Osteoblast (primary cell): Measurements from ENCODE around the gene ADAM15. TPM values are rescaled to one million over a fixed set of nuclear protein-coding genes. Genes with fewer than 3 reads are reported as not detected.
A peak's percentile ranks its signal among the peaks of the same experiment; 100 is the strongest.

Experiments
- DNase-seq: peaks from one replicate; pipeline ENCODE4 v3.0.0; 2011; ENCODE audit warnings: low spot score, mixed read lengths; ENCODE audit not compliant: insufficient read length; ENCODE audit errors: missing footprints
- H2AFZ ChIP-seq: 2 replicates; pipeline ENCODE4 v1.6.0; 2011; ENCODE audit warnings: mild to moderate bottlenecking, low read length
- H3K27ac ChIP-seq: 2 replicates; pipeline ENCODE4 v1.5.1; 2011; ENCODE audit warnings: mild to moderate bottlenecking, low read depth, low read length, moderate library complexity
- H3K27me3 ChIP-seq: 2 replicates; pipeline ENCODE4 v1.6.0; 2012; ENCODE audit warnings: mild to moderate bottlenecking, control low read depth, inconsistent platforms, low read length, moderate library complexity; ENCODE audit not compliant: insufficient read depth
- H3K36me3 ChIP-seq: 2 replicates; pipeline ENCODE4 v1.5.1; 2011; ENCODE audit warnings: mild to moderate bottlenecking, low read length, control low read depth, moderate library complexity; ENCODE audit not compliant: insufficient read depth
- H3K4me1 ChIP-seq: 2 replicates; pipeline ENCODE4 v1.5.1; 2011; ENCODE audit warnings: mild to moderate bottlenecking, low read length, control low read depth, moderate library complexity; ENCODE audit not compliant: insufficient read depth
- H3K4me2 ChIP-seq: 2 replicates; pipeline ENCODE4 v1.6.0; 2011; ENCODE audit warnings: mild to moderate bottlenecking, low read length; ENCODE audit not compliant: insufficient read depth
- H3K4me3 ChIP-seq: fragments of 200-600 bp; sonication (generic); 3 replicates; pipeline ENCODE4 v1.5.1; 2012; ENCODE audit warnings: mild to moderate bottlenecking, low read length, inconsistent platforms; ENCODE audit not compliant: insufficient read depth
- H3K79me2 ChIP-seq: 2 replicates; pipeline ENCODE4 v1.6.0; 2012; ENCODE audit warnings: mild to moderate bottlenecking, low read length, control low read depth, inconsistent platforms; ENCODE audit not compliant: insufficient read depth
- H3K9me3 ChIP-seq: 2 replicates; pipeline ENCODE4 v1.5.1; 2011; ENCODE audit warnings: low read depth, low read length, control low read depth
- H4K20me1 ChIP-seq: 2 replicates; pipeline ENCODE4 v1.6.0; 2012; ENCODE audit warnings: mild to moderate bottlenecking, low read length, control low read depth; ENCODE audit not compliant: insufficient read depth
- total RNA-seq: library from RNA; depleted of rRNA; stranded (reverse); fragments of >200 nt; gene quantifications from 2 replicates; pipeline ENCODE4 v1.2.3, GENCODE V29; 2012
- TF ChIP-seq, protein P1 (sequence below): IDR thresholded peaks from 2 replicates; pipeline ENCODE4 v1.5.1; 2011; ENCODE audit warnings: mild to moderate bottlenecking, low read depth, low read length, moderate library complexity; ENCODE audit errors: extremely low read depth

Gene ADAM15, protein sequence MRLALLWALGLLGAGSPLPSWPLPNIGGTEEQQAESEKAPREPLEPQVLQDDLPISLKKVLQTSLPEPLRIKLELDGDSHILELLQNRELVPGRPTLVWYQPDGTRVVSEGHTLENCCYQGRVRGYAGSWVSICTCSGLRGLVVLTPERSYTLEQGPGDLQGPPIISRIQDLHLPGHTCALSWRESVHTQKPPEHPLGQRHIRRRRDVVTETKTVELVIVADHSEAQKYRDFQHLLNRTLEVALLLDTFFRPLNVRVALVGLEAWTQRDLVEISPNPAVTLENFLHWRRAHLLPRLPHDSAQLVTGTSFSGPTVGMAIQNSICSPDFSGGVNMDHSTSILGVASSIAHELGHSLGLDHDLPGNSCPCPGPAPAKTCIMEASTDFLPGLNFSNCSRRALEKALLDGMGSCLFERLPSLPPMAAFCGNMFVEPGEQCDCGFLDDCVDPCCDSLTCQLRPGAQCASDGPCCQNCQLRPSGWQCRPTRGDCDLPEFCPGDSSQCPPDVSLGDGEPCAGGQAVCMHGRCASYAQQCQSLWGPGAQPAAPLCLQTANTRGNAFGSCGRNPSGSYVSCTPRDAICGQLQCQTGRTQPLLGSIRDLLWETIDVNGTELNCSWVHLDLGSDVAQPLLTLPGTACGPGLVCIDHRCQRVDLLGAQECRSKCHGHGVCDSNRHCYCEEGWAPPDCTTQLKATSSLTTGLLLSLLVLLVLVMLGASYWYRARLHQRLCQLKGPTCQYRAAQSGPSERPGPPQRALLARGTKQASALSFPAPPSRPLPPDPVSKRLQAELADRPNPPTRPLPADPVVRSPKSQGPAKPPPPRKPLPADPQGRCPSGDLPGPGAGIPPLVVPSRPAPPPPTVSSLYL
- total RNA-seq, result 89.0 and 101 TPM in 2 replicates

DNA sequence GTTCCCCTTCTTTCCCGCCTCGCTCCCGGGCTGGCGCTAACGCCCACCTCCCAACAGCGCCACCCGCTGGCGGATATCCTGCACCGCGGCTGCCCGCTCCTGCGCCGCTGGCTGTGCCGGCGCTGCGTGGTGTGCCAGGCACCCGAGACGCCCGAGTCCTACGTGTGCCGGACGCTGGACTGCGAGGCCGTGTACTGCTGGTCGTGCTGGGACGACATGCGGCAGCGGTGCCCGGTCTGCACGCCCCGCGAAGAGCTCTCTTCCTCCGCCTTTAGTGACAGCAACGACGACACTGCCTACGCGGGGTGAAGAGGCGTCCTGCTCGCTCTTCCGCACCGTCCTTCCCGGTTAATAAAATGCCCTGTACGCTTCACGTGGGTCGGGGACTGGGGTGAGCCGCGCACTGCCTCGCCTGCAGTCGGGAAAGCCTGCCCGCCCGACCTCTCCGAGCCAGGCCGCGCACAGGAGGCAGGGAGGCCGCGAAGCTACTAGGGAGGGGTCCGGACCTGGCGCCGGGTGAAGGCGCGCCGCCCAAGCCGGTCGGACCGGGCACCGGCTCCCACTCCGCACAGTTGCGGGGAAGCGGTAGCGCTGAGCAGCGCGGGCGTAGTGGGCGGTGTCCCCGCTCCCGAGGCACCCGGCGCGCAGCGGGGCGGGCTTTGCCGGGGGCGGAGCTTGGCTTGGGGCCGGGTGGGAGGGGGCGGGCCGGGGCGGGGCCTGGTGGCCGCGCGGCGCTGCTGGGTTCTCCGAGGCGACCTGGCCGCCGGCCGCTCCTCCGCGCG, at the start of gene ADAM15:
ADAM15 (plus strand) TSS at position 757 of the 782 bp plus-strand sequence. CDS start 71 bp downstream, outside the sequence.
- peak within 1 kb of the TSS; percentile 98 for H3K4me2 ChIP-seq
- H2AFZ ChIP-seq, result peak within 1 kb of the TSS; percentile 94
- peaks cover 16% of the 10 kb centered on the region for H3K79me2 ChIP-seq
- peaks cover 8% of the 10 kb centered on the region for H3K36me3 ChIP-seq
- DNase-seq, result peak; percentile 99
- peak within 1 kb of the TSS; percentile 58 for H3K27ac ChIP-seq
- H3K27me3 ChIP-seq, result no peaks in the 10 kb centered on the region
- peaks cover 5% of the 10 kb centered on the region for H4K20me1 ChIP-seq
- TF ChIP-seq, protein P1, sequence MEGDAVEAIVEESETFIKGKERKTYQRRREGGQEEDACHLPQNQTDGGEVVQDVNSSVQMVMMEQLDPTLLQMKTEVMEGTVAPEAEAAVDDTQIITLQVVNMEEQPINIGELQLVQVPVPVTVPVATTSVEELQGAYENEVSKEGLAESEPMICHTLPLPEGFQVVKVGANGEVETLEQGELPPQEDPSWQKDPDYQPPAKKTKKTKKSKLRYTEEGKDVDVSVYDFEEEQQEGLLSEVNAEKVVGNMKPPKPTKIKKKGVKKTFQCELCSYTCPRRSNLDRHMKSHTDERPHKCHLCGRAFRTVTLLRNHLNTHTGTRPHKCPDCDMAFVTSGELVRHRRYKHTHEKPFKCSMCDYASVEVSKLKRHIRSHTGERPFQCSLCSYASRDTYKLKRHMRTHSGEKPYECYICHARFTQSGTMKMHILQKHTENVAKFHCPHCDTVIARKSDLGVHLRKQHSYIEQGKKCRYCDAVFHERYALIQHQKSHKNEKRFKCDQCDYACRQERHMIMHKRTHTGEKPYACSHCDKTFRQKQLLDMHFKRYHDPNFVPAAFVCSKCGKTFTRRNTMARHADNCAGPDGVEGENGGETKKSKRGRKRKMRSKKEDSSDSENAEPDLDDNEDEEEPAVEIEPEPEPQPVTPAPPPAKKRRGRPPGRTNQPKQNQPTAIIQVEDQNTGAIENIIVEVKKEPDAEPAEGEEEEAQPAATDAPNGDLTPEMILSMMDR, result peak; percentile 82
- peak within 1 kb of the TSS; percentile 85 for H3K4me3 ChIP-seq
- H3K4me1 ChIP-seq, result peaks cover 21% of the 10 kb centered on the region
- no peaks in the 10 kb centered on the region for H3K9me3 ChIP-seq

DNA sequence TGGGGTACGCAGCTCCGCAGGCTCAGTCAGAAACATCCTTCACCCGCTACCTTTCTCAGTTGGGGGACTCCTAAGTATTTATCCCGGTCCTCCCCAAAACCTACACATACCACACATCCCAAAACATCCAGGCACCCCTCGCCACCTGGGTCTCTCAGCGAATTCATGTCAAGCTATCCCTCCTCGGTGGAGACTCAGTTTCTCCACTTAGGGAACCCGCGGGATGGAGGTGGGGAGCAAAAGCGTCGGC, 49.8 kb upstream of the ADAM15 start:
- DNase-seq, result no peak
- H3K79me2 ChIP-seq, result peaks cover 37% of the 10 kb centered on the region
- H3K27me3 ChIP-seq, result no peaks in the 10 kb centered on the region
- H3K4me3 ChIP-seq, result peak overlapping the region; percentile 90
- TF ChIP-seq, protein P1, result no peak
- peak overlapping the region; percentile 65 for H3K27ac ChIP-seq
- peak overlapping the region; percentile 87 for H3K4me2 ChIP-seq
- no peaks in the 10 kb centered on the region for H3K36me3 ChIP-seq
- peaks cover 12% of the 10 kb centered on the region for H4K20me1 ChIP-seq
- no peaks in the 10 kb centered on the region for H3K9me3 ChIP-seq
- H2AFZ ChIP-seq, result peak overlapping the region; percentile 60
- peaks cover 38% of the 10 kb centered on the region for H3K4me1 ChIP-seq

DNA sequence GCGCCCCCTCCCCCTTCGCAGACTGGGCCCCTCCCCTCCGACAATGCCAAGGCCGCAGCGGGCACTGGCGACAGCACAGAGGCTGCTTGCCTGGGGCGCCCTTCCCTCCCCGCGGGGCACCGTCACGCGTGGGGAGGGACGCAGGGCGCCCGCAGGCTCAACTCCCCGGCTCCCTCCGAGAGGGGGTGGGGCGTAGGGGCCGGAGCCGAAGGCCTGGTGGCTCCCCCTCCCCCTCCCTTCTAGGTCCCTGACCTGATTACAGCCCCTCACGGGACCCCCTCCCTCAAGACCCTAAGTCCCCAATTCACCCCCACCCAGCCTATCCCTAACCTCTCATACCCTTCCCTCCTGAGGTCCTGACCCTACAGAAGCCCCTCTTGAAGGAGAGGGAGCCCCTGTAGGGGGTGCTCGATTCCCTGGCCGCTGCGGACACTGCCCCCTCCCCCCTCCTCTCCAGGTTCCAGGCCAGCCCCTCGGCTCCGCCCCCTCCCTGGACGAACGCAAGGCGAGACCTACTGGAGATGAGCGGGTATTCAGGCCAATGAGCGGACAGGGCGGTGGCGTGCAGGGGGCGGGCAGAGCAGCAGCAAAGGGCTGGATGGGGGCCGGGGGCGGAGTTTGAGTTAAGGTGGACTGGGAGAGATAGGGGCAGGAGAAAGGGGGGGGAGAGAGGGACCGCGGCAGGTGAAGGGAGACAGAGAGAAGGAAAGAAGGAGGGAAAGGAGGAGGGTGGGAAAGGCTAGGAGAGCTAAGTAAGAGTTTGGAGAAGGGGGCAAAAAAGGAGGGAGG, 49.2 kb upstream of the ADAM15 start:
- Histone ChIP-seq H3K4me2 (peak overlapping the region; percentile 87), H4K20me1 (peaks cover 17% of the 10 kb centered on the region), H3K27ac (peak overlapping the region; percentile 65), H3K27me3 (no peaks in the 10 kb centered on the region), H3K79me2 (peaks cover 43% of the 10 kb centered on the region), H2AFZ (peak overlapping the region; percentile 94), H3K9me3 (no peaks in the 10 kb centered on the region), H3K4me1 (peaks cover 40% of the 10 kb centered on the region), H3K36me3 (no peaks in the 10 kb centered on the region), H3K4me3 (peak overlapping the region; percentile 90)
- peak; percentile 100 for DNase-seq
- TF ChIP-seq, protein P1, result peak; percentile 45
